ENCODE measurements around the gene CBX7.

The CBX7 gene

DNA sequence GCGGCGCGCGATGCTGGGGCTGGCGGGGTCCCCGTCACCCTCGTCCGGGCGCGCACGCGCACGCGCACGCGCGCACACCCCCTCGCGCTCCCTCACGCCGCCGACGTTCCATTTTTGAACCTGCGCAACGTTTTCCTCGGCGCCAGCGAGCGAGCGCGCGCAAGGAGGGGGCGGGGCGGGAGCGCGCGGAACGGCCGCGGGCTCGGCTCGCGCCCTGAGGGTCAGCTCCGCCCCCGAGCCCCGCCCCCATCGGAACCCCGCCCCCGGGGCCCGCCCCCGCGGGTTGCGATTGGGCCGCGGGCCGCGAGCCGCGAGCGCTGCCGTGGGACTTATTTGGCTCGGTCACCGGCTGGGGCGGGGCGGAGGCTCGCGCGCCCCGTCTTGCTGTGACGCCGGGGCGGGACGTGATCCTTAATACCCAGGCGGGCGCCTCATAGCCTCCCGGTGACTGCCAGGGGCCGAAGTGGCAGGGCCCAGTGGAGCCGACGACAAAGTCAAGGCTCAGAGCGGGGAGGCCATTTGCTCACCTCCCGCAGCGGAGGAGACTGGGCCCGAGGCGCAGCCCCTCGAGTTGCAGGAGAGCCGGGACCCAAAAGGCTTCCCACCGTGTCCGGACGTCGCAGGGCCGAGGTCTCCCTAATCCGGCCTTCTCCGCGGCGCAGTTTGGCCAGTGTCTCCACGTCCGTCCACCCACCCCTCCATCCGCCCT lies at the start of gene CBX7:
Gene CBX7 (minus strand): TSS at position 170 of the 709 bp plus-strand sequence. CDS start 236 bp downstream, outside the sequence.
- peak; percentile 44 for DNase-seq

DNA sequence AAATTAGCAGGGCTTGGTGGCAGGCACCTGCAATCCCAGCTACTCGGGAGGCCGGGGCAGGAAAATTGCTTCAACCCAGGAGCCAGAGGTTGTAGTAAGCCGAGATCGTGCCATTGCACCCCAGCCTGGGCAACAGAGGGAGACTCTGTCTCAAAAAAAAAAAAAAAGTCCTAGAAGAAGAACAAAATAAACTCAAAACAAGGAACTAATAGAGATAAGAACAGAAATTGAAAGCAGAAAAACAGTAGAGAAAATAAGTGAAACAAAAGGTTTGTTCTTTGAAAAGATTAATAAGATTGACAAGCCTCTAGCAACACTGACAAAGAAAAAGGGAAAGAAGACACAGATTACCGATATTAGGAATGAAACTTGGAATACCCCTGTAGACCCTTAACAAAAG lies 45.1 kb upstream of the CBX7 start:
- no peak for DNase-seq

DNA sequence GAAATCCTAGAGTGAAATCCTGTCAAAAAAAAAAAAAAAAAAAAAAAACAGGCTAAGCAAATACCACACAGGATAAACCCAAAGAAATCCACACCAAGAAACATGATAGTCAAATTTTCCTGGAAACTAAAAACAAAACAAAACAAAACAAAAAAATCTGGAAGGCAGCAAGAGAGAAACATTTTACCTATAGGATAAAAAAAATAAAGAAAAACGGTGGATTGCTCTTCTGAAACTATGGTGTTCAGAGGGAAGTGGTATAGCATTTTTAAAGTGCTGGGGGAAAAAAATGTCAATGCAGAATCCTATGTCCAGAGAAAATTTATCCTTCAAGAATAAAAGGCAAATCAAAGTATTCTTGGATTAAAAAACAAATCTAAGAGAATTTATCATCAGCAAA lies 41.6 kb upstream of the CBX7 start:
- DNase-seq, result no peak

DNA sequence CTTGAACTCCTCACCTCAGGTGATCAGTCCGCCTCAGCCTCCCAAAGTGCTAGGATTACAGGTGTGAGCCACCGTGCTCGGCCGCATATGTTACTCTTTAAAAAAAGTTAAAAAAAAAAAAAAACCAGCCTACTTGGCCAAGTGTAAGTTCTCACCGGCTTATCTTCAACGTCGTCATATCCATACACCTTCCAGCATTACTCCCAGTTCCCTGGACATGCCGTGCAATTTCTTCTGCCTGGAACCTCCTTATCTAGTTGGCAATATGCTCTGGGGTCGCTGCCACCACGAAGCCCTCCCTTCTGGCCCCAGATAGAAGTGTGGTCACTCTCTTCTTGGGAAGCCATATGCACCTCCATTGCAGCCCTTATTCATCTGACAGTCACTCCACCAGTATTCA lies 36.3 kb upstream of the CBX7 start:
- no peak for DNase-seq

DNA sequence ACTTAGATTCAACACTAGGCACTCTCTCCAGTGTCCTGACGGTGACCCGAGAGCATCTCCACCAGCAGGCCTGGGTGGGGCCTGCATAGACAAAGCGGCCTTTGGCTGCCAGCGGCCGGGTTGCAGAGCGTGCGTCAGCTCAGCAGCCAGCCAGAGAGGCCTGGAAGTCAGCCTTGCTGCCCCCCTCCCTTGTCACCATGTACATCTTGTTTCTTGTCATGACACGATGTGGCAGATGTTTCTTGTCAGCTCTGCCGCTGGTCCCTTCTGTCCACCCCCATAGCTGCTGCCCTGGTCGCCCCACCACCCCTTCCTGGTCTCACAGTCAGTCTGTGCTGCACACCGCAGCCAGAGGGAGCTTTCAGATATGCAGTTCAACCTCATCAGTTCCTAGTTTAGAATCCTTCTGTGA lies 33.1 kb upstream of the CBX7 start:
- DNase-seq, result no peak

DNA sequence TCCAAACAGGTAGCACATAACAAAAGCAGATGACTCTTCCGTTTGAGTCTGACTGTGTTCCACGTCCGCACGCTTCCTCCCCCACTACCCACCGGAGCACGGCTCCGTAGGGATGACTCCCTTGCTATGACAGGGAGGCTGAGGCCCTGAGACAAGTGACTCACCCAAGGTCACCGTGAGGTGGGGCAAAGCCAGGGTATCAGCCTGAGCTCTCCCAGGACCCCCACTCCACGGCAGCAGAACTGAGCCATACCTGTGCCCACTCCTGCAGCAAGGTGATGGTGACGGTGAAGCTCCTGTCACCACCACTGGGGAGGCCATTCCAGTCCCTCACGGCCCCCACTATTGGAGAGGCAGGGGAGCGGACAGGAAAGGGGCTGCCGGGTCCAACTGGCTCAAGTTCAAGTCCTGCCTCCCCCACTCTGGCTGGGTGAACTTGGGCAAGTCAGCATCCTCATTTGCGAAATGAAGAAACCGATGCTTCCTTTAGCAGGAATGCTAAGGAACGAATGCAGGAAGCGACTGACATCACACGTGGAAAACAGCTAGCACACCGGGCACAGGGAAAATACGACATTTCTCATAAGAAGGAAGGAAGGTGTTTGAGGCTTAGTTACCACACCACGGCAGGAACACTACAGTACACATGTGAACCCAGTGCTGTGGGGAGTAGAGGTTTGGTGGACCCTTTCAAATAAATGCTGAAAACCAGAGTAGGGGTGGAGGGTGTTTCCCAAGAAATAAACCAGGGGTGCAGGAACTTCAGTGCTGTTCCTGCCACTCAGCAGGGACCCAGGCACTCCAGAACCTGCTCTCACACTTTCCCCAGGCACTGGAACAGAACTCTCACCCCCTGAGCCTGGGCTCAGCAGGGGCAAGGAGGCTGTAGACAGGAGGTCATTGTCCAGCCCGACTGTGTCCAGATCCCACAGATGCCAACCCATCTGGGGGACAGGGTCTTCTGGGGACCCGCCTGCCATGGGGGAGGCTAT lies 32.4 kb upstream of the CBX7 start:
- DNase-seq, result no peak

DNA sequence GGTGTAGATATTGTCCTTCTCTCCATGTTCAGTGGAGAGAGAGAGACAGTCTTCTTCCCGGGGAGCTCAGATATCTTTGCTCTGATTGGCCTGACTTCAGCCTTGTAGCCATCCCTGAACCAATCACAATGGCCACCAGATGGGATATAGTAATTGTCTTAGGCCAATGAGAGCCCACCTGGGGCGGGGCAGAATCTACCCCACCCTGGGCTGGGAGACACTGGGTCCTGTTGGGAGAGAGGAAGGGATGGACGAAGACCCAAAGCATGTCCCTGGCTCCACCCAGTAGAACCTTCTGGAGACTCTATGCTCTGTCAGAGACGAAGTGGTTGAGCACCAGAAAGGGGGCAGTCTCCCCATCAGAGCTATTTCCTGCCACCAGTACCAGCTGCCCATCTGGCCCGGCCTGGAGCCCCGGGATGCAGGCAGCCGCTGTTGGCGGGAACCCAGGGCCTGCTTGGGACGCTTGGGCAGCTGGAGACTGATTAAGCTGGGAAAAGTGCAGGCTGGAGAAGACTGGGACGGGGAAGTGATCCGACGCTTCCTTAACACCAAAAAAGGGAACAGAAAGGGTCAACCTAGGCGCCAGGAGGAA lies 31.6 kb upstream of the CBX7 start:
- no peak for DNase-seq

DNA sequence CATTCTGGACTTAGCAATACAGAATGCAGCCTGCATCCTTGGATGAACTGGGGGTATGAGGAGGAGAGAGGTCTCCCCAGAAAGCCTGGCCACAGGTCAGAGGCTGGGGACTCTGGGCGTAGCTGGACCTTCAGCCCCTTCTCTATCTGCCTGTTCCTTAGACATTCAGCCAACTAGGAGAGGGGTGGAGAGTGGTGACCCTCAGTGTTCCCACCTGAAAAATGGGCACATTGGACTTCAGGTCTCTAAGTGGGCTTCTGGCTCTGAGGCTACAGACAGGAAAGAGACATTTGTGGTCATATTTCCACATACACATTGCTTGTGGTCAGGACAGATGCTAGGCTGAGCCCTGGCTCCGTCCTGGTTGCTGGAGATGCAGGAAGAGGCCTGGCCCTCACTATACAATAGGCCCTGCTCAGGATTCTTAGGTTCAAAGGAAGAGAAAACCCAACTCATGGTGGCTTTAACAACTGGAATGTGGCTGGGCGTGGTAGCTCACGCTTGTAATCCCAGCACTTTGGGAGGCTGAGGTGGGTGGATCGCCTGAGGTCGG lies 30.1 kb upstream of the CBX7 start:
- no peak for DNase-seq

DNA sequence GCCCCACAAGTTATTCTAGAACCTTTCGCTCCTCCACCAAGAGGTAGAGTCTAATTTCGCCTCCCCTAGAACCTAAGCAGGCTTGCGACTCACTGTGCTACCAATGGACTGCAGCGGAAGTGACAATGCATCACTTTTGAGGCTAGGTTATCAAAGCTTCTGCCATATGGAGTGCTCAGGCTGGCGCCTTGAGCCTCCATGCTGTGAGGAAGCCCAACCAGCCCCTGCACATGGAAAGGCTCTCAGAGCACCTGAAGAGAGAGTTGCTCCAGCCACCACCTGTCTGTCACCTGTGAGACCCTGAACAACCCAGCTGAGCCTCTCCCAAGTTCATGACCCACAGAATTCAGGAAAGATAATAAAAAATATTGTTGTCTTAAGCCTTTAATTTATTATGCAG lies 29.3 kb upstream of the CBX7 start:
- no peak for DNase-seq

DNA sequence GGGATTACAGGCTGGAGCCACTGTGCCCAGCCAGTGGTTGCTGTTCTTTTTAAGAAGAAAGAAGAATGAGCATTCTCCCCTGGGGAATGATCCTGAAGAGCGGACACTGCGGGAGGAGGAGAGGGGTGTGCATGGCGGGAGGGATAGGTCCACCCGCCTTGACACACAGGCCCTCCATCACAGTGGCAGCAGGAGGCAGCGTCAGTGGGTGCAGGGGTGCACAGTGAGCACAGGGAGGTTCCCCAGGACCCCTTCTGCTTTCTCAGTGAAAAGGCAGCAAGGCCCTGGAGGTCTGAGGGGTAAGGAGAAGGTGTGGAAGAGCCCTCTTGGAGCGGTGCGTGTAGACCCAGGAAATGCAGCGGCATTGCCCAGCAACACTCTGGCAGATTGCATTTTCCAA lies 28.9 kb upstream of the CBX7 start:
- DNase-seq, result no peak

DNA sequence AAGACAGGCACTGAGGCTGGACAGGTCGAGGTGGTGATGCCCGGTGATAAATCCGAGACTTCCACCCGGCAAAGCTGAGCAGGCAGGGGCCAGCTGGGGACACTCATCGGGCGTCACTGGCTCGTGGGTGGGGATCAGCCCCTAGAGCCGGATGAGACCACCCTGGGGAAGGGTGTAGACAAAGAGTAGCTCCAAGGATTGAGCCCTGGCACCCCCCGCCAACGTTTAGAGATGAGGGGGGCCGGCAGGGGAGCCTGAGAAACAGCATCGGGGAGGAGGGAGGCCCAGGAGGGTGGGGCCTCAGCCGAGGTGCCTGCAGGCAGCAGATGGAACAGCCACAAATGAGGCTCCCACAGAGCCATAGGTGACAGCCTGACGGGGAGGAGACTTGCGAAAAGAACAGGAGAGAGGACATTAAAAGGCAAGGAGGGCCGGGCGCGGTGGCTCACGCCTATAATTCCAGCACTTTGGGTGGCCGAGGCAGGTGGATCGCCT lies 27.4 kb upstream of the CBX7 start:
- no peak for DNase-seq

DNA sequence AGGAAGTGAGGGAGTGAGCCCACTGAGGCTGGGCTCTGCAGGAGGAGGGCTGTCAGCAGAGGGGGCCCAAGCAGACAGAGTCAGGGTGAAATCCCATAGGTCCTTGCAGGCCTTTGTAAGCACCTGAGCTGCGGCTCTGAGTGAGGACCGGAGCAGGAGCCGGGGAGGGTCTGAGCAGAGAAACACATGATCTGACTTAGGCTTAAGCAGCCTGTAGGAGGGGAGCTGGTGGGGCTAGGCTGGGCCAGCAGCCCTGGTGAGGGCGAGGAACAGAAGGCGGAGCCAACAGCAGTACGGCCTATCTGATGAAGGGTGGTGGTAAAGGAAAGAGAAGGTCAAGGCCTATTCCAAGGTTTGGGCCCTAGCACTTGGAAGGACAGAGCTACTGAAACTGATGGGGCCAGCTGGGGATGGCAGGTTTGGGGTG lies 26.9 kb upstream of the CBX7 start:
- no peak for DNase-seq

DNA sequence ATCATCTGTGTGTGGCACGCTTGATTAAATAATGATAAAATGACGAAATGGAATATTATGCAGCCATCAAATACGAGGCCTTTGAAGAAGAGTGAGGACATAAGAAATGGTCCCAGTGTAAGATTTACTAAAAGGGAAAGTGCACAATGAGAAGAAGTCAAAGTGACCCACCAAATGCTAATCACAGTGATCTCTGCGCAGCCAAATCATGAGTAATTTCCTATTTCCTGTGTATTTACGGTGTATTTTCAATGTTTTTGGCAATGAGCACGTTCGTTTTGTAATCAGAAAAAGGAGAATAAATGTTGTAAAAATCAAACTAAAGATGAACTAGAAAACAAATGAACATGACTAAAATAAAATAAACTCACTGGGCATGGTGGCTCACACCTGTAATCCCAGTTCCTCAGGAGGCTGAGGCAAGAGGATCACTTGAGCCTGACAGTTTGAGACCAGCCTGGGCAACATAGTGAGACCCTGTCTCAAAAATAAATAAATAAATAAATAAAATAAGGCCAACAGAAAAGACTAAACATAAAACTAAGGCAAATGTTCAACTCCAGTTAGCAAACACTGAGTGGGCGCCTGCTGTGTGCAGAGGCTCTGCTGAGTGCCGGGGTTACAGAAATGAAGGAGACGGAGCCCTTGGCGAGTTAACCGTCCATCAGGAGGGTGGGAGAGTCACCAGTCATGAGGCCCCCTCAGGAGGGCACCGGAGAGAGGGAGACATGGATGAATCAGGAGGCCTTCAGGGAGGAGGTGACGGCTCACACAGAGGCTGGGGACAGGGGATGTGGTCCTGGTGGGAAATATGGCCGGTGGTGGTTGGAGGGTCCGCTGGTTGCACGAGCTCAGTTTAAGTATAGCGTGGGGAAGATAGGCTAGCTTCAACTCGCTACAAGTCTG lies 26.0 kb upstream of the CBX7 start:
- no peak for DNase-seq

DNA sequence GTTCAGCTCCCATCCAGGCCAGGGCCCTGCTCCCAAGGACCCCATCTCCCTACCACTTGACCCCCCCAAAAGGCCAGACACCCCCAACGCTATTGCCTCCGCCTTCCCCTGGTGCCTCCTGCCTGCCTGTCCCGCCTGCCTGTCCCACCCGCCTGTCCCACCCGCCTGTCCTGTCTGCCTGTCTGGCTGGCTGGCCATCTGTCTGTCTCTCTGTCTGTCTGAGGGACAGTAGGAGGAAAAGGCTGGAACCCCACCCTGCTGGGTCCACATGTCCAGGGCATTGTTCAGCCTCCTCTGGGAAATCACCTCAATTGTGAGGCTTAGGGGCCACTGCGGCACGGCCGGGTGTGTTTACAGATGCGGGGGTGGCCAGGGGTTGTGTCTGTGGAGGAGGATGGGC lies 25.3 kb upstream of the CBX7 start:
- no peak for DNase-seq

DNA sequence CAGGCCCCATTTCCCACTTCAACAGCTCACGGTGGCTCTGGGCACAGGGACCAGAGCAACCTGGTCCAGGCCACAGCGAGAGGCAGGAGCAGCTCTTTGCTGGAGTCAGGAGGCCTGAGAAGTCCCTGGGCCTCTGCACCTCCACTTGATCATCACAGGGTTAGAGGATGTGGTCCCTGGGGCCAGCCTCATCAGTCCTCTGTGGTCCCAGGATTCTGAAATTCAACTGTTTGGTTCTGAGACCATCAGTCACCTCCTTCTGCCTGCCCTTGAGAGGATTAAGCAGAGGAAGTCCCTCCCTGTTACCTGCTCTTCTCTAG lies 24.9 kb upstream of the CBX7 start:
- DNase-seq, result no peak

DNA sequence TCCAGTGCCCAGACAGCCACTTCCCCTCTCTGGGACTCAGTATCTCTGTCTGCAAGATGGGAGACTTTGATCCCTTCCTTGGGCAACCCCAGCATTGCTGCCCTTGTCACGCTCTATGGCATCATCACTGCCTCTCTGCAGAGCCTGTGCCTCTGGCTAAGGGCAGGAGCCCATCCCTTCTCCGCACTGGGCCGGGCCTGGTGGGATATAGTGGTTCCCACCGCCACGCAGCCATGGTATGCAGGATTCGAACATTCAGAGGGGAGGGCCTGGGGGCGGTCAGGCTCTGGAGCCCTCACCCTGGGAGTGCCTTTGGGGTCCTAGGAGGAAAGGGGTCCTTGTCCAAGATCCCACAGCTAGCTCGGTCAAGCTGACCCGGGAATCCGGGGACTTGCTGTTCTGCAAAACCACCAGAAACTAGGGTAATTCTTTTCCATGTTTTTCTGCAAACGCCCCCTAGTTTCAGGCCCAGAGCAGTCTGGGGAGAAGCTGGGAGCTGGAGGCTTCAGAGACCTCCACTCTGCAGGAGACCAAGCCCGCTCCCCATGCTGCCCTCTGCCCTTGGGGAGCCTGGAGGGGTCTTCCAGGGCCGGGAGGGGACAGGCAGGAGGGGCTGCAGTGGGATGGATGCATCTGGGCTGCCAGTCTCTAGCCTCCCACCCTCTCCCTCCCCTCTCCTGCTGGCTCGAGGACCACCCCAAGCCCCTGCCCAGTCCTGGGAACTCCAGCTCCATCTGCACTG lies 24.4 kb upstream of the CBX7 start:
- DNase-seq, result no peak

DNA sequence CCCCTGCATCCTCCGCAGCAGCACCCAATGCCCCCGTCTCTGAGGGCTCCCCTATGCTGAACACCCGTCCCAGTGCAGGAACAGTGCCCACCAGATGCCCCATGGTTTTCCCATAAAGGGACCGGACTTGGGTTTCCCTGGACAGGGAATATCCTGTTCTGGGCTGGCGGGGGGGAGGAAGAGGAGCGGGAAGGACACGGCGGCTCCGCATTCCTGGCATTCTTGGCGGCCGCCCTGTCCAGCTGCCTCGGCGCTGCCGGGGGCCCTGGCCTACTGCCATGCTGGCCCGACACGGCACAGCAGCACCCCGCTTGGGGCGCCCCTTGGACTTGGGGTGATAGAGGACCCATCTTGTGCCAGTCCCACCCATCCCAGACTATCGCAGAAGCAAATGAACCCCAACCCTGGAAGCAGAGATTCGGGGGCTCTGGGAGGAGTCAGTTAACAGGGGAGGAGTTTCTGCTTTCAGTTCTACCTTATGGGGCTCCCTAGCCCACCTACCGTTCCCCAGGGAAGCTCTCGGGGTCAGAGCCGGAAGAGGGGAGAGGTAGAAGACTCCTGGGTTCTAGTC lies 23.7 kb upstream of the CBX7 start:
- DNase-seq, result no peak

DNA sequence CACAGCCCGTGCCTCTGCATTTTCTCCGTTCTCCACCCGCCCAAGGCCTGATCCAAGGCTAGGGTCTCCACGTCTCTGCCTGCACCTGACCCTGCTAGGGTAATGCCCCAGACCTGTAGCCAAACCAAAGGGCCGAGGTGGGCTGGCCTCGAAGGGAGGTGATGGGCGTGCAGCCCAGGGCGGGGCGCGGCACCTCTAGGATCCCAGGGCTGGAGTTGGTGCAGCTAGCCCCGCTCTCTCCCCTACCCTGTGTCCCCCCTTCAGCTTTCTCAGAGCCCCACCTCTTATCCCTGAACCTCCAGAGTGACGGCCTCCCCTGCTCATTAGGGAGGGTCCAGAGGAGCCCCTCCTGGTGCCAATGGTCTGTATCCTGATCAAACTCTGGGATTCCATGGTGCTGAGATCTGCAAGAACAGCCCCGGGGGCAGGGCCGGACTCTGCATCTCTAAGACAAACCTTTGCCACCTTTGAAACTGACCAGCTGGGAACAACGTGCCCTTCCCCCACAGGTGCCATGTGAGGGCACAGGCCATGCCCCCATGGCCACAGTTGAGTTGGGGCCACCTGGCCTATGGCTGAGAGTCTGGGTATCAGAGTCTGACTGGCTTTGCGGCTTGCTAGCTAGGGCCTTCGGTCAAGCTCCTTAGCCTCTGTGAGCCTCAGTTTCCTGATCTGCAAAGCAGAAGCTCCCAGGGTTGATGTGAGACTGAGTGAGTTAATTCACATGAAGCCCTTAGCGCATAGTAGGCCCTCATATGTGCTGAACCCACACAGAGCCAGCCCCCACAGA lies 23.1 kb upstream of the CBX7 start:
- DNase-seq, result no peak

DNA sequence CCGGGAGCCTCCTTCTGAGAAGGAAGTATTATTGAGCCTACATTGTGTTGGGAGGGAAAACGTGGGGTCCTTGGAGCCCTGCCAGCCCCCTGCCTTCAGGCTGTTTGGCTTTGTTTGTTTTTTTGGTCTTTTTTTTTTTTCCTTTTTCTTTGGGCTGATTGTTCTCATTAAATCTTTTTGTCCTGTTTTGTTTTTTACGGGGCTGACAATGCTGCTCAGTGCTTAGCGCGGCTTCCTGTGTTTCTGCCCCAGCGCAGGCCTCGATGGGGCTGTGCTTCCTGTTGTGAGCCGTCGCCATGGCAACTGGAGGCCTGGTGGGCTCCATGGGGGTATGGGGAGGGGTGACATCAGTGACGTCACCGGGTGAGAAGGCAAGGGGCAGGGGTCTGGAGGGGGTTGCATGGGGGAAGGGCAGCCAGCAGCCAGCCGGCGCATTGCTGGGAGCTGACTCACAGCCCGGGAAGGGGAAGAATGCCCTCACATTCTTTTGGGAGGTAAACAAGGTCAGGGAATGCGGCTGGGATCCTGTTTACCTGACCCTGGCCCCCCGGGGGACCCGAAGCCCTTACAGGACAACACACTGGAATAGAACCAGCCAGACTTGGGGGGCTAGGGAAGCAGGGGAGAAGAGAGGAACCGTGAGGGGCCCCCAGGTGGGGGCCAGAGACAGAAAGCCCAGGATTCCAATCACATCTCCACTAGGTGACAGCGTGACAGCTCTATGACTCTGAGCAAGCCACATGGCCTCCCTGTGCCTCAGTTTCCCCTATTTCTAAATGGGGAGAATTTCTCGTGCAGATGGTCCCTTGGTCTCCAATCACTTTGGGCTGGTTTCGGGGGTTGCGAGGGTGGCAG lies 22.2 kb upstream of the CBX7 start:
- no peak for DNase-seq
